ENCODE results near the gene MPO. TPM values are rescaled to one million over a fixed set of nuclear protein-coding genes. Genes with fewer than 3 reads are reported as not detected.

MPO gene
- polyA plus RNA-seq, 1 experiment: not detected

- no peaks in the 10 kb centered on the region for H3K9me3 ChIP-seq (ENCODE audit: control insufficient read depth, insufficient read depth, low read length)
- H3K27me3 ChIP-seq (ENCODE audit: control insufficient read depth, insufficient read depth, low read length): peaks cover 11% of the 10 kb centered on the region
- H3K27ac ChIP-seq (ENCODE audit: low read depth, low read length): no peak overlapping the region
- CTCF ChIA-PET: no interaction called here
- DNase-seq (ENCODE audit: low read depth, low spot score): no peak
- H3K4me3 ChIP-seq (ENCODE audit: low read depth, low read length): no peak overlapping the region
- POLR2A ChIA-PET: no interaction called here
- TF ChIP-seq, protein P1, sequence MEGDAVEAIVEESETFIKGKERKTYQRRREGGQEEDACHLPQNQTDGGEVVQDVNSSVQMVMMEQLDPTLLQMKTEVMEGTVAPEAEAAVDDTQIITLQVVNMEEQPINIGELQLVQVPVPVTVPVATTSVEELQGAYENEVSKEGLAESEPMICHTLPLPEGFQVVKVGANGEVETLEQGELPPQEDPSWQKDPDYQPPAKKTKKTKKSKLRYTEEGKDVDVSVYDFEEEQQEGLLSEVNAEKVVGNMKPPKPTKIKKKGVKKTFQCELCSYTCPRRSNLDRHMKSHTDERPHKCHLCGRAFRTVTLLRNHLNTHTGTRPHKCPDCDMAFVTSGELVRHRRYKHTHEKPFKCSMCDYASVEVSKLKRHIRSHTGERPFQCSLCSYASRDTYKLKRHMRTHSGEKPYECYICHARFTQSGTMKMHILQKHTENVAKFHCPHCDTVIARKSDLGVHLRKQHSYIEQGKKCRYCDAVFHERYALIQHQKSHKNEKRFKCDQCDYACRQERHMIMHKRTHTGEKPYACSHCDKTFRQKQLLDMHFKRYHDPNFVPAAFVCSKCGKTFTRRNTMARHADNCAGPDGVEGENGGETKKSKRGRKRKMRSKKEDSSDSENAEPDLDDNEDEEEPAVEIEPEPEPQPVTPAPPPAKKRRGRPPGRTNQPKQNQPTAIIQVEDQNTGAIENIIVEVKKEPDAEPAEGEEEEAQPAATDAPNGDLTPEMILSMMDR (IDR thresholded peaks at IDR 0.05; ENCODE audit: low read depth, low read length): no peak
Observed at GRCh38 chr17:58265271-58265670, 15.5 kb downstream of the MPO start.

DNA sequence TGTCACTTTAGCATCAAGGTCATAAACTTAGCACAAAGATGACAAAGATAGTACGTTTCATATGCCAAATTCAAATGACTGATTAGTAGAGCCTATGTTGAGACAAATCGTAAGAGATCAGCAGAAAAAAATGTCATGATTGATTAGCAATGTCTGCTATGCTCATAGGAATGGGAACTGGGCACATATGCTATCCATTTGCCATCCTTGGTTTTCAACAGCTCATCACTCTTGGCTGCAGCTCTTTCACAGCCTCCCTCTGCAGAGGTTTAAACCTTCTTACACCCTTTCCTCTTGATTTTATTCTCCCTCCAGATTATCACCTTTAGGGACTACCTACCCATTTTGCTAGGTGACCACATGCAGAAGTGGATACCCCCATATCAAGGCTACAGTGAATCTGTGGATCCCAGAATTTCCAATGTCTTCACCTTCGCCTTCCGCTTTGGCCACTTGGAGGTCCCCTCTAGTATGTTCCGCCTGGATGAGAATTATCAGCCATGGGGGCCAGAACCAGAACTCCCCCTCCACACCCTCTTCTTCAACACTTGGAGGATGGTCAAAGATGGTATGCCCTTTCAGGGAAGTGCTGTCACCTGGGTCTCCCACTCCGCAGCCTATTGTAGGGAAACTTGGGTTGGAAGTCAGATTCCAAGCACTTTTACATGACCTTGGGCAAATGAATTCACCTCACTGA is 16.2 kb downstream of the MPO start:
- POLR2A ChIA-PET: no interaction called here
- TF ChIP-seq, protein P1 (IDR thresholded peaks at IDR 0.05; ENCODE audit: low read depth, low read length): no peak
- DNase-seq (ENCODE audit: low read depth, low spot score): no peak
- CTCF ChIA-PET: interaction anchor here (1.8 kb wide), 1 partner anchor 15 kb away, joined by 6 read pairs; no protein-coding TSS in a partner anchor
- Histone ChIP-seq H3K27me3 (ENCODE audit: control insufficient read depth, insufficient read depth, low read length) (peaks cover 11% of the 10 kb centered on the region), H3K27ac (ENCODE audit: low read depth, low read length) (no peak overlapping the region), H3K4me3 (ENCODE audit: low read depth, low read length) (no peak overlapping the region), H3K9me3 (ENCODE audit: control insufficient read depth, insufficient read depth, low read length) (no peaks in the 10 kb centered on the region)

- no peak overlapping the region for H3K27ac ChIP-seq (ENCODE audit: low read depth, low read length)
- ChIA-PET POLR2A (no interaction called here), CTCF (interaction anchor here (1.8 kb wide), 1 partner anchor 14 kb away, joined by 6 read pairs; no protein-coding TSS in a partner anchor)
- no peak overlapping the region for H3K4me3 ChIP-seq (ENCODE audit: low read depth, low read length)
- H3K27me3 ChIP-seq (ENCODE audit: control insufficient read depth, insufficient read depth, low read length): peaks cover 8% of the 10 kb centered on the region
- DNase-seq (ENCODE audit: low read depth, low spot score): no peak
- H3K9me3 ChIP-seq (ENCODE audit: control insufficient read depth, insufficient read depth, low read length): no peaks in the 10 kb centered on the region
- TF ChIP-seq, protein P1 (IDR thresholded peaks at IDR 0.05; ENCODE audit: low read depth, low read length): no peak
Observed at GRCh38 chr17:58263773-58264172, 17.0 kb downstream of the MPO start.

DNA sequence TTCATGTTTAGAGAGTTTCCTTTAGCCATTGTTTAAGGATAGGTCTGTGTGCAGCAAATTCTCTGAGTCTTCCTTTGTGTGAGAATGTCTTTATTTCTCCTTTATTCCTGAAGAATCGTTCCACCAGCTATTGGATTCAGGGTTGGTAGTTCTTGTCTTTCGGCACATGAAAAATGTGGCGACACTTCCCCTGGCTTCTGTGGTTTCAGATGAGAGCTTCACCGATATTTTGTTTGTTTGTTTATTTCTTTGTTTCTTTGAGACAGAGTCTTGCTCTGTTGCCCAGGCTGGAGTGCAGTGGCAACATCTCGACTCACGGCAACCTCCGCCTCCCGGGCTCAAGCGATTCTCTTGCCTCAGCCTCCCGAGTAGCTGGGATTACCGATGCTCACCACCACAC is 18.6 kb downstream of the MPO start:
- H3K4me3 ChIP-seq (ENCODE audit: low read depth, low read length): no peak overlapping the region
- H3K27ac ChIP-seq (ENCODE audit: low read depth, low read length): no peak overlapping the region
- peaks cover 7% of the 10 kb centered on the region for H3K27me3 ChIP-seq (ENCODE audit: control insufficient read depth, insufficient read depth, low read length)
- ChIA-PET POLR2A (interaction anchor here (0.6 kb wide), 1 partner anchor 108 kb away, joined by 8 read pairs; no protein-coding TSS in a partner anchor), CTCF (no interaction called here)
- TF ChIP-seq, protein P1 (IDR thresholded peaks at IDR 0.05; ENCODE audit: low read depth, low read length): no peak
- DNase-seq (ENCODE audit: low read depth, low spot score): no peak
- no peaks in the 10 kb centered on the region for H3K9me3 ChIP-seq (ENCODE audit: control insufficient read depth, insufficient read depth, low read length)

DNA sequence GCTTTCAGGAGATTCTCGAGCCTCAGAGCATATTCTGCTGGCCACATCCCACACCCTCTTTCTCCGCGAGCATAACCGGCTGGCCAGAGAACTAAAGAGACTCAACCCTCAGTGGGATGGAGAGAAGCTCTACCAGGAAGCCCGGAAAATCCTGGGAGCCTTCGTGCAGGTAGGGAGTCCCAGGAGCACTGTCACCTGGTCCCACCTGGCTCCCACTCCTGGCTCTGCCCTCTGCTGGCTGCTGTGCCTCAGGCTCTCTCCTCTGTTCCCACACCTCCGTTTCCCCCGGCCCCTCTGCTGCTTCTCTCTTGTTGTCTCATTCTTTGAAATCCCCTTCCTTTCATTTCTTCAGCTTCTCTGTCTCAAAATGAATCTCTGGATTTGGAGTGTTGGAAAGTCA is 25.9 kb downstream of the MPO start:
- ChIA-PET POLR2A (no interaction called here), CTCF (interaction anchor here (0.6 kb wide), 1 partner anchor 118 kb away, joined by 3 read pairs; no protein-coding TSS in a partner anchor)
- TF ChIP-seq, protein P1 (IDR thresholded peaks at IDR 0.05; ENCODE audit: low read depth, low read length): no peak
- Histone ChIP-seq H3K27me3 (ENCODE audit: control insufficient read depth, insufficient read depth, low read length) (peaks cover 27% of the 10 kb centered on the region), H3K4me3 (ENCODE audit: low read depth, low read length) (no peak overlapping the region), H3K9me3 (ENCODE audit: control insufficient read depth, insufficient read depth, low read length) (peaks cover 2% of the 10 kb centered on the region; the same call in 1 of the 2 replicates), H3K27ac (ENCODE audit: low read depth, low read length) (no peak overlapping the region)
- no peak for DNase-seq (ENCODE audit: low read depth, low spot score)
